MM.1S (cell line): ENCODE results near the gene DDX5.

ENCODE experiments used
- DNase-seq: peaks from one replicate; pipeline ENCODE4 v3.0.0-alpha.2; 2015
- H2AFZ ChIP-seq: fragments of 300-600 bp; sonication (generic); 2 replicates; pipeline ENCODE4 v1.6.0; 2016; ENCODE audit warnings: antibody characterized with exemption, low read length
- H3F3A ChIP-seq: fragments of 300-600 bp; sonication (generic); 2 replicates; pipeline ENCODE4 v1.6.1; 2016; ENCODE audit warnings: mild to moderate bottlenecking, antibody characterized with exemption, low read length, moderate library complexity, mixed read lengths; ENCODE audit not compliant: insufficient read depth
- H3K27ac ChIP-seq: fragments of 300-600 bp; sonication (generic); 2 replicates; pipeline ENCODE4 v1.5.1; 2016; ENCODE audit warnings: mild to moderate bottlenecking, low read length
- H3K27me3 ChIP-seq: fragments of 300-600 bp; sonication (generic); replicated peaks from 2 replicates; pipeline ENCODE4 v1.6.0; 2016; ENCODE audit warnings: low read length; ENCODE audit not compliant: insufficient read depth
- H3K36me3 ChIP-seq: fragments of 300-600 bp; sonication (generic); replicated peaks from 2 replicates; pipeline ENCODE4 v1.6.1; 2016; ENCODE audit warnings: mild to moderate bottlenecking, low read length, mixed read lengths; ENCODE audit not compliant: insufficient read depth
- H3K4me1 ChIP-seq: fragments of 300-600 bp; sonication (generic); 2 replicates; pipeline ENCODE4 v1.6.1; 2016; ENCODE audit warnings: low read length, mixed read lengths
- H3K4me2 ChIP-seq: fragments of 300-600 bp; sonication (generic); 2 replicates; pipeline ENCODE4 v1.6.0; 2016; ENCODE audit warnings: low read depth, low read length
- H3K4me3 ChIP-seq: fragments of 300-600 bp; sonication (generic); 2 replicates; pipeline ENCODE4 v1.5.1; 2016; ENCODE audit warnings: low read length, mixed read lengths
- H3K79me2 ChIP-seq: fragments of 300-600 bp; sonication (generic); 2 replicates; pipeline ENCODE4 v1.6.1; 2016; ENCODE audit warnings: mixed run types, low read length, mixed read lengths
- H3K9ac ChIP-seq: fragments of 300-600 bp; sonication (generic); 2 replicates; pipeline ENCODE4 v1.6.1; 2016; ENCODE audit warnings: low read length, mixed read lengths
- H3K9me2 ChIP-seq: fragments of 300-600 bp; sonication (generic); replicated peaks from 2 replicates; pipeline ENCODE4 v1.6.1; 2016; ENCODE audit warnings: mild to moderate bottlenecking, low read length, mixed read lengths; ENCODE audit not compliant: insufficient read depth
- H3K9me3 ChIP-seq: fragments of 300-600 bp; sonication (generic); replicated peaks from 2 replicates; pipeline ENCODE4 v1.6.1; 2016; ENCODE audit warnings: mild to moderate bottlenecking, low read length, mixed read lengths; ENCODE audit not compliant: insufficient read depth
- H4K20me1 ChIP-seq: fragments of 300-600 bp; sonication (generic); 2 replicates; pipeline ENCODE4 v1.6.1; 2016; ENCODE audit warnings: mild to moderate bottlenecking, low read length, moderate library complexity, mixed read lengths; ENCODE audit not compliant: insufficient read depth
- CTCF ChIP-seq: fragments of 300-600 bp; sonication (generic); IDR thresholded peaks from 2 replicates; pipeline ENCODE4 v1.5.1; 2016; ENCODE audit warnings: antibody characterized with exemption, low read length, mixed read lengths
- EZH2 ChIP-seq: fragments of 300-600 bp; sonication (generic); optimal IDR thresholded peaks from 2 replicates; pipeline ENCODE3; 2017; ENCODE audit warnings: low read depth, mild to moderate bottlenecking, antibody characterized with exemption, low read length, mixed read lengths
- EZH2phosphoT487 ChIP-seq: fragments of 300-600 bp; sonication (generic); IDR thresholded peaks from 2 replicates; pipeline ENCODE4 v1.6.1; 2018; ENCODE audit warnings: antibody characterized with exemption, low read length

Gene DDX5

DNA sequence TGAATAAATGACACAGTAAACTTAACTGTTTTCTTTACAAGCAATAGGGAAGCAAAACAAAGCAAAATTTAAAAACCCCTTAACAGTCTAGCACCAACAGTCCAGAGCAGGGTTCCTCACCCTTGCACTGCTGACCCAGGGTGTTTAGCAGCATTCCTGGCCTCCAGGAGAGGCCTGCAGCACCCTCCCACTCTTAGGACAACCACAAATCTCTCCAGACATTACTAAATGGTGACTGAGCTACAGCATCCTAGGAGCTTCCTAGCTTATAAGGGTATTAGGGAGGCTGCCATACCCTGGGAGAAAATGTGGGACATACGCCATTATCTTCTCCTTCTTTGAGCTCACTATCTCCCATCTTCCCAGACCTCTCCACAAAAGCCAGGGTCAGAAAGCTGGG lies 25.1 kb downstream of the DDX5 start:
- no peaks in the 10 kb centered on the region for H3K4me1 ChIP-seq
- H3K9me3 ChIP-seq, result no peaks in the 10 kb centered on the region
- no peaks in the 10 kb centered on the region for H3K36me3 ChIP-seq
- no peaks in the 10 kb centered on the region for H3K79me2 ChIP-seq
- H4K20me1 ChIP-seq, result no peaks in the 10 kb centered on the region
- H3K27me3 ChIP-seq, result no peaks in the 10 kb centered on the region
- no peak for TF ChIP-seq EZH2
- TF ChIP-seq EZH2phosphoT487, result no peak
- no peak for TF ChIP-seq CTCF
- H2AFZ ChIP-seq, result no peak overlapping the region
- no peak overlapping the region for H3K9ac ChIP-seq
- no peak overlapping the region for H3K27ac ChIP-seq
- H3F3A ChIP-seq, result no peaks in the 10 kb centered on the region
- no peak overlapping the region for H3K4me2 ChIP-seq
- no peak for DNase-seq
- no peaks in the 10 kb centered on the region for H3K9me2 ChIP-seq
- no peak overlapping the region for H3K4me3 ChIP-seq

DNA sequence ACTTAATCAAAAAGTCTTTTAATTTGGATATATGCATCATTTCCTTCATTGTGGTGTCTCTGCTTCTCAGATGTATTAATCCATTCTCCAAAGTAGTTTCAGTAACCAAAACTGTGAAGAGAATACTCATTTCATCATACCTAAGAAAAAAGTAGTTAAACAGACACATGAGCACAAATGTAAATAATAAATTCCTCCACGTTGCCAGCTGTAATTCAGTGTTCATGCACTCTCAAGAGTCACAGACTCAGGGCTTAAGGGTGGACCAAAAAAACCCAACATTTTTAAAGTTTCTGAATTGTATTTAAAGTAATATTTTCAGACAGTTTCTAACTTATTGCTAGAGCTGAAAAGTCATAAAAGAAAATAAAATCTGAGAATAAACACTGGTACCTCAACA lies 28.2 kb downstream of the DDX5 start:
- TF ChIP-seq EZH2 (no peak), CTCF (no peak), EZH2phosphoT487 (no peak)
- Histone ChIP-seq H3K27ac (no peak overlapping the region), H3K79me2 (no peaks in the 10 kb centered on the region), H3K9me3 (no peaks in the 10 kb centered on the region), H3K9me2 (no peaks in the 10 kb centered on the region), H3K27me3 (no peaks in the 10 kb centered on the region), H3K4me3 (no peak overlapping the region), H3K4me2 (no peak overlapping the region), H3K9ac (no peak overlapping the region), H3K36me3 (no peaks in the 10 kb centered on the region), H2AFZ (no peak overlapping the region), H3K4me1 (no peaks in the 10 kb centered on the region), H4K20me1 (no peaks in the 10 kb centered on the region), H3F3A (no peaks in the 10 kb centered on the region)
- no peak for DNase-seq

GRCh38 chr17:64472564-64472963 lies 33.5 kb downstream of the DDX5 start:
- no peaks in the 10 kb centered on the region for H3K36me3 ChIP-seq
- no peak for TF ChIP-seq EZH2phosphoT487
- TF ChIP-seq CTCF, result no peak
- no peak for TF ChIP-seq EZH2
- H3F3A ChIP-seq, result no peaks in the 10 kb centered on the region
- H3K9ac ChIP-seq, result no peak overlapping the region
- H2AFZ ChIP-seq, result no peak overlapping the region
- no peaks in the 10 kb centered on the region for H4K20me1 ChIP-seq
- no peaks in the 10 kb centered on the region for H3K4me1 ChIP-seq
- H3K4me2 ChIP-seq, result no peak overlapping the region
- no peaks in the 10 kb centered on the region for H3K27me3 ChIP-seq
- no peak overlapping the region for H3K27ac ChIP-seq
- H3K9me2 ChIP-seq, result no peaks in the 10 kb centered on the region
- H3K4me3 ChIP-seq, result no peak overlapping the region
- DNase-seq, result no peak
- no peaks in the 10 kb centered on the region for H3K79me2 ChIP-seq
- H3K9me3 ChIP-seq, result no peaks in the 10 kb centered on the region
